ENCODE data around the gene RPL26.

Gene RPL26

DNA sequence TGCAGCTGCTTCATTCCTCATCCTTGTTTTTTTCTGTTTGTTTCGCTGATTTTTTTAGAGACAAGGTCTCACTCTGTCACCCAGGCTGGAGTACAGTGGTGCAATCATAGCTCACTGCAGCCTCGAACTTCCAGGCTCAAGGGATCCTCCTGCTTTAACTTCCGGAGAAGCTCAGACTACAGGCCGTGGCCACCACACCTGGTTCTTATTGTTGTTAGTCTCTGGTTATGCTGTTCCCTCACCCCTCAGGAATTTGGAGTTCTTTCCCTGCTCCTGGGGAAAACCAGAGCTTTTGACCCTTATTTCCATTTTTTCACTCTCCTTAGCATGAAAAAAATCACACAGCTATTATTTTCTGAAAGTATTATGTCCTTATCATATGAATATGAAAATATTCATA is 41.5 kb downstream of the RPL26 start:
- DNase-seq (ENCODE audit: low read depth): no peak
- TF ChIP-seq, protein P1, sequence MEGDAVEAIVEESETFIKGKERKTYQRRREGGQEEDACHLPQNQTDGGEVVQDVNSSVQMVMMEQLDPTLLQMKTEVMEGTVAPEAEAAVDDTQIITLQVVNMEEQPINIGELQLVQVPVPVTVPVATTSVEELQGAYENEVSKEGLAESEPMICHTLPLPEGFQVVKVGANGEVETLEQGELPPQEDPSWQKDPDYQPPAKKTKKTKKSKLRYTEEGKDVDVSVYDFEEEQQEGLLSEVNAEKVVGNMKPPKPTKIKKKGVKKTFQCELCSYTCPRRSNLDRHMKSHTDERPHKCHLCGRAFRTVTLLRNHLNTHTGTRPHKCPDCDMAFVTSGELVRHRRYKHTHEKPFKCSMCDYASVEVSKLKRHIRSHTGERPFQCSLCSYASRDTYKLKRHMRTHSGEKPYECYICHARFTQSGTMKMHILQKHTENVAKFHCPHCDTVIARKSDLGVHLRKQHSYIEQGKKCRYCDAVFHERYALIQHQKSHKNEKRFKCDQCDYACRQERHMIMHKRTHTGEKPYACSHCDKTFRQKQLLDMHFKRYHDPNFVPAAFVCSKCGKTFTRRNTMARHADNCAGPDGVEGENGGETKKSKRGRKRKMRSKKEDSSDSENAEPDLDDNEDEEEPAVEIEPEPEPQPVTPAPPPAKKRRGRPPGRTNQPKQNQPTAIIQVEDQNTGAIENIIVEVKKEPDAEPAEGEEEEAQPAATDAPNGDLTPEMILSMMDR (IDR thresholded peaks at IDR 0.05; ENCODE audit: low read depth, low read length, missing control alignments): no peak
- H3K4me3 ChIP-seq (ENCODE audit: low read depth, low read length): no peak overlapping the region

GRCh38 chr17:8339540-8339939 is 43.5 kb downstream of the RPL26 start, which contains the start of gene ODF4:
TSS of gene ODF4 (plus strand) at chr17:8339840. CDS start at chr17:8340052, 212 bp downstream.
- H3K4me3 ChIP-seq (ENCODE audit: low read depth, low read length): no peak within 1 kb of the TSS
- DNase-seq (ENCODE audit: low read depth): no peak
- TF ChIP-seq, protein P1 (IDR thresholded peaks at IDR 0.05; ENCODE audit: low read depth, low read length, missing control alignments): no peak

GRCh38 chr17:8338753-8339140 is 44.2 kb downstream of the RPL26 start:
- no peak for DNase-seq (ENCODE audit: low read depth)
- H3K4me3 ChIP-seq (ENCODE audit: low read depth, low read length): no peak overlapping the region
- TF ChIP-seq, protein P1 (IDR thresholded peaks at IDR 0.05; ENCODE audit: low read depth, low read length, missing control alignments): no peak

GRCh38 chr17:8337802-8338752 is 44.9 kb downstream of the RPL26 start:
- no peak for DNase-seq (ENCODE audit: low read depth)
- TF ChIP-seq, protein P1 (IDR thresholded peaks at IDR 0.05; ENCODE audit: low read depth, low read length, missing control alignments): no peak
- H3K4me3 ChIP-seq (ENCODE audit: low read depth, low read length): no peak overlapping the region; the same call in 1 of the 2 replicates

DNA sequence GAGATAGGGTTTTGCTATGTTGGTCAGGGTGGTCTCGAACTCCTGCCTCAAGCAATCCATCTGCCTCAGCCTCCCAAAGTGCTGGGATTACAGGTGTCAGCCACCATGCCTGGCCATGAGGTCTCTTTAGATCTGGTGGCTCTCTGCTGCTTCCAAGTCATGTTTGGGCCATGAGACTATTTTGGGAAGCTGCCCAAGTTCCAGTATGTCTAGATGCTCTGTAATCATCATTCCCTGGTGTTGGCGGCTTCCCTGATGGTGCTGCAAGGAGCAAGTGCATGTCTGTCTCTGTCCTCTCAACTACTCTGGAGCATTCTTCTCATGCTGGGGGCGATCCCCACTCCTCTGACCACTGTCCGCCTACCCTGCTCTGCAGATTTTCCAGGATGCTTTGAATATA is 49.7 kb downstream of the RPL26 start:
- no peak overlapping the region for H3K4me3 ChIP-seq (ENCODE audit: low read depth, low read length)
- DNase-seq (ENCODE audit: low read depth): no peak
- TF ChIP-seq, protein P1 (IDR thresholded peaks at IDR 0.05; ENCODE audit: low read depth, low read length, missing control alignments): no peak

DNA sequence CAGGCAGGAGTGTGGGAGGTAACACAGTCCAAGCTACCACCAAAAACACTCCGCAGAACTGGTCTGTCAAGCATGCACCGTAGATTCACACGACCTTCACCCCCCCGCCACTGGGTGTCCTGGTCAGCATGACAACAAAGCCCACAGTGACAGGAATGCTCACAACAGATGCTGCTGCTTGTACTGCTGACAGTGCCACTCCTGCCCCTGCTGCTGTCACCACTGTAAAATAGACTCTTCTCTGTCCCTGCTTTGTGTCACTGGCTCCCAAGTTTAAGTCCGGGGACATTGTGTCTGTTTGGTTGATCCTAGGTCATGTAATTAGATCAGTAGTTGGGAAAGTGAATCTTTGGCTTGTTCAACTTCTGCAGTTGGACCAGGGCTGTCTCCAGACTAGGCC is 50.3 kb downstream of the RPL26 start:
- DNase-seq (ENCODE audit: low read depth): no peak

More for the DNA sequence above, 50.3 kb downstream of the RPL26 start:
- TF ChIP-seq, protein P1 (IDR thresholded peaks at IDR 0.05; ENCODE audit: low read depth, low read length, missing control alignments): no peak
- H3K4me3 ChIP-seq (ENCODE audit: low read depth, low read length): no peak overlapping the region
